Bone marrow (tissue), 2 donors: ENCODE data around the gene USE1.
"Not testable (repeated sequence)": the region's sequence is repeated elsewhere in the genome, so short reads cannot be mapped to it uniquely, and the experiment has no call there.

Experiments
- DNase-seq, 2 donors: peaks; one replicate each; lab custom pipeline; 2025; lab: John Stamatoyannopoulos, UW

USE1 gene

GRCh38 chr19:17215127-17215971 lies at the start of gene USE1:
USE1 (plus strand) TSS chr19:17215357; CDS start chr19:17215406, 49 bp downstream.
- DNase-seq = peak; percentile 63 to 87

- no peak for DNase-seq
Observed at GRCh38 chr19:17165715-17166114, 49.4 kb upstream of the USE1 start.

- no peak for DNase-seq
Observed at GRCh38 chr19:17170538-17171297, 44.4 kb upstream of the USE1 start.

GRCh38 chr19:17171874-17172273 lies 43.3 kb upstream of the USE1 start:
- DNase-seq = no peak

- DNase-seq = no peak
Observed at GRCh38 chr19:17172624-17173345, 42.4 kb upstream of the USE1 start.

- DNase-seq = no peak
Observed at GRCh38 chr19:17178291-17178690, 36.9 kb upstream of the USE1 start.

GRCh38 chr19:17180997-17181702 lies 34.0 kb upstream of the USE1 start:
- DNase-seq = no peak

GRCh38 chr19:17183271-17183761 lies 31.8 kb upstream of the USE1 start:
- no peak for DNase-seq

GRCh38 chr19:17183858-17184321 lies 31.3 kb upstream of the USE1 start:
- peak; percentile 13 to 77 for DNase-seq

- DNase-seq = peak in 1 of 2 donors; percentile 37
Observed at GRCh38 chr19:17184371-17184841, 30.8 kb upstream of the USE1 start.

GRCh38 chr19:17185590-17185989 lies 29.6 kb upstream of the USE1 start:
- no peak for DNase-seq

GRCh38 chr19:17191736-17192135 lies 23.4 kb upstream of the USE1 start:
- not testable (repeated sequence) for DNase-seq

GRCh38 chr19:17192751-17193150 lies 22.4 kb upstream of the USE1 start:
- no peak for DNase-seq

- no peak for DNase-seq
Observed at GRCh38 chr19:17194608-17195007, 20.5 kb upstream of the USE1 start.

GRCh38 chr19:17195106-17195505 lies 20.1 kb upstream of the USE1 start:
- DNase-seq = no peak

- DNase-seq = no peak
Observed at GRCh38 chr19:17196610-17197009, 18.5 kb upstream of the USE1 start.

GRCh38 chr19:17197666-17198065 lies 17.5 kb upstream of the USE1 start:
- no peak for DNase-seq

GRCh38 chr19:17200408-17201079 lies 14.6 kb upstream of the USE1 start:
- no peak for DNase-seq

GRCh38 chr19:17202249-17202648 lies 12.9 kb upstream of the USE1 start:
- DNase-seq = no peak

- DNase-seq = no peak
Observed at GRCh38 chr19:17202713-17203112, 12.4 kb upstream of the USE1 start.
